Retina (tissue), 1 donor: ENCODE measurements around the gene TRIB2.

ENCODE experiments used
- DNase-seq: peaks from one replicate; pipeline ENCODE4 v3.0.0-alpha.2; 2016

Gene TRIB2

DNA sequence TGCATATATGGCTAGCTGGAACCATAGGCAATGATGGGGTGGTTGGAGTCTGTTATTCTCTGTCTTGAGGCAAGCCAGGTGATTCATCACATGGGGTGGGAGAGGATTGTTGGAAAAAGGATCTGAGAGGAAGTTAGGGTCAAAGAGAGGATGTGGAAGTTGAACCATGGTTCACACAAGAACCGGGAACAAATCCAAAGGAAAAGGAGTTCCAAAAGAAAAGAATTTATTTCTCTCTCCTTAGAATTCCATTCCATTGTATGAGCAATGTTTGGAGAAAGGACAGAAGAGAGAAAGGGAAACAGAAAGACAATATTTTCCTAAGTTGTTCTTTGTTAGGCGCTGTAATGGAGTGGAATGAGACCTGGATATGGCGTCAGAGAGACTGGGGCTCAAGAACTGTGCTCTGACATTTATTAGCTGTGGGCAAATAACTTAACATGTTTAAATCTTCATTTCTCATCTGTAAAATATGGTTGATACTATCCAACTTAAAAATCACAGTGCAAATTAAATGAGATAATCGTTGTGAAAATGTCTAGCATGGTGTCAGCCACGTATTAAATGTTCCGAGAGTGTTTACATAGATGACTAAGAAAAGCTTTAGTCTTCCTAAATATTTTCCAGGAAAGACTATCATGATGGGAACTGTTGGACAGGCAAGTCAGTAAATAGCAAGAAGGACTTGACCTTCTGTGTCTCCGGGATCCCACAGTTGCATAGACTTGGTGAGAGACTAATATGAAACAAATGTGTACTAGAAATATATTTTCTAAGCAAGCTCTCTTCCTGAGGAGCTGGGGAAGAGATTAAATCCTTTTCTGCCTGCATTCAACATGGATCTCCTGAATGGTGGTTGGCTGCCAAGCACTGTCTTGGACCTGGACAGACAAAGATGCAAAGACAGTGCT, 71.4 kb downstream of the TRIB2 start:
- DNase-seq: no peak

DNA sequence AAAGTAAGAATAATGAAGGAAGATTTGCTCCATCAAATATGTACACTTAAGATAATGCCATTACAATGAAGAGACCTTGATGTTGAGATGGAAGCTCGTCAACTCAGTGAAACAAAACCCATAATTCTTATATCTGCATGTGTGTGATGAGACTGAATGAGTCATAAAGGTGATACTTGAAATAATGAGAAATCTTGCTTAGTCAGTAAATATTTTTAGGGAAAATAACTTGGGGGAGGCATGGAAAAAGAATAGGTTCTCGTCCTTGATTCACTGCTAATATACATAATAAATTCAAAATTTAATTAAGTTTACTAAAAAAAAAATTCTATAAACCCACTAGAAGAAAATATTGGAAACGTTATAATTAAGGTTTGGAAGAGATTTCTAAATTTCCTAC, 75.2 kb downstream of the TRIB2 start:
- no peak for DNase-seq
